Kidney epithelial cell (primary cell): ENCODE results near the gene KCNK10. TPM values are rescaled to one million over a fixed set of nuclear protein-coding genes. Genes with fewer than 3 reads are reported as not detected.

Experiments
- DNase-seq: peaks from one replicate; pipeline ENCODE4 v3.0.0-alpha.2; 2010; ENCODE audit warnings: low read depth
- H3K27me3 ChIP-seq: 2 replicates; pipeline ENCODE4 v1.6.0; 2011; ENCODE audit warnings: low read length; ENCODE audit not compliant: control insufficient read depth, insufficient read depth
- H3K36me3 ChIP-seq: 2 replicates; pipeline ENCODE4 v1.5.1; 2011; ENCODE audit warnings: low read length; ENCODE audit not compliant: control insufficient read depth, insufficient read depth
- H3K4me3 ChIP-seq: 2 replicates; pipeline ENCODE4 v1.5.1; 2011; ENCODE audit warnings: low read depth, mild to moderate bottlenecking, control low read depth, low read length
- total RNA-seq: library from RNA; depleted of rRNA; stranded (reverse); fragments of >200 nt; gene quantifications from 2 replicates; pipeline ENCODE4 v1.2.3, GENCODE V29; 2015
- TF ChIP-seq, protein P1 (sequence below): IDR thresholded peaks from 2 replicates; pipeline ENCODE4 v1.5.1; 2011; ENCODE audit warnings: mild to moderate bottlenecking, moderate library complexity, low read length, control low read depth, inconsistent platforms; ENCODE audit not compliant: insufficient read depth, poor library complexity, severe bottlenecking

Gene KCNK10
- total RNA-seq, 1 donor from 2014 or later: 0.04 TPM

DNA sequence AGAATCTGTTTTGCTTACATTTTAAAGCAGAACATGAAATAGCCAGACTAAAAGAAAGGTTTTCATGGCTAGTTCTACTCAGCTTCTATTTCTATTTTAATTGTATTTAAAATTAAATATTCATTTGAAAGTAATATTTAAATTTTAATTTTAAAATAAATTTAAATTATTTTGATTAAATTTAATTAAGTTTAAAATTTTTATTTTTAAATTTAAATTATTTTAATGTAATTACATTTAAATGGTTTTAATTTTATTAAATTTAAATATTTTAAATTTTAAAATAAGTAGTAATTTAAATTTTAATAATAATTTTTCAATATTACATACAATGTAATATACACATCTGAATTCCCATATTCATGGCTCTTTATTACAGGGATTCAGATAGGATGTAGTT, 17.3 kb upstream of the KCNK10 start:
- TF ChIP-seq, protein P1, sequence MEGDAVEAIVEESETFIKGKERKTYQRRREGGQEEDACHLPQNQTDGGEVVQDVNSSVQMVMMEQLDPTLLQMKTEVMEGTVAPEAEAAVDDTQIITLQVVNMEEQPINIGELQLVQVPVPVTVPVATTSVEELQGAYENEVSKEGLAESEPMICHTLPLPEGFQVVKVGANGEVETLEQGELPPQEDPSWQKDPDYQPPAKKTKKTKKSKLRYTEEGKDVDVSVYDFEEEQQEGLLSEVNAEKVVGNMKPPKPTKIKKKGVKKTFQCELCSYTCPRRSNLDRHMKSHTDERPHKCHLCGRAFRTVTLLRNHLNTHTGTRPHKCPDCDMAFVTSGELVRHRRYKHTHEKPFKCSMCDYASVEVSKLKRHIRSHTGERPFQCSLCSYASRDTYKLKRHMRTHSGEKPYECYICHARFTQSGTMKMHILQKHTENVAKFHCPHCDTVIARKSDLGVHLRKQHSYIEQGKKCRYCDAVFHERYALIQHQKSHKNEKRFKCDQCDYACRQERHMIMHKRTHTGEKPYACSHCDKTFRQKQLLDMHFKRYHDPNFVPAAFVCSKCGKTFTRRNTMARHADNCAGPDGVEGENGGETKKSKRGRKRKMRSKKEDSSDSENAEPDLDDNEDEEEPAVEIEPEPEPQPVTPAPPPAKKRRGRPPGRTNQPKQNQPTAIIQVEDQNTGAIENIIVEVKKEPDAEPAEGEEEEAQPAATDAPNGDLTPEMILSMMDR: no peak
- DNase-seq: no peak
- Histone ChIP-seq H3K27me3 (no peaks in the 10 kb centered on the region), H3K4me3 (no peak overlapping the region), H3K36me3 (no peaks in the 10 kb centered on the region)

DNA sequence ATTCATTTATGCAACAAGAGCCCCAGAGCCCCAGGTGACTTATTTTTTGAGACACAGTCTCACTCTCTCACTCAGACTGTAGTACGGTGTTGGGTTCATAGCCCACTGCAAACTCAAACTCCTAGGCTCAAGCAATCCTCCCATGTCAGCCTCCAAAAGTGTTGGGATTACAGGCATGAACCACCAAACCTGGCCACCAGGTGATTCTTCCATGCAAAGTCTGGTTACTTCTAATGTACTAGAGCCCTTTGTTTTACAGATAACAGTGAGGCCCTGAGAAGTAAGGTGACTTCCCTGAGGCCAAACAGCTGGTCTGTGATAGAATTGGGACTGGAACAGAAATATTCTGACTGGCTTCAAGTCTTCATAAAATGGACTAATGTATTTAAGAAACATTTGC, 10.0 kb upstream of the KCNK10 start:
- Histone ChIP-seq H3K4me3 (no peak overlapping the region), H3K27me3 (no peaks in the 10 kb centered on the region), H3K36me3 (no peaks in the 10 kb centered on the region)
- no peak for DNase-seq
- TF ChIP-seq, protein P1: no peak

DNA sequence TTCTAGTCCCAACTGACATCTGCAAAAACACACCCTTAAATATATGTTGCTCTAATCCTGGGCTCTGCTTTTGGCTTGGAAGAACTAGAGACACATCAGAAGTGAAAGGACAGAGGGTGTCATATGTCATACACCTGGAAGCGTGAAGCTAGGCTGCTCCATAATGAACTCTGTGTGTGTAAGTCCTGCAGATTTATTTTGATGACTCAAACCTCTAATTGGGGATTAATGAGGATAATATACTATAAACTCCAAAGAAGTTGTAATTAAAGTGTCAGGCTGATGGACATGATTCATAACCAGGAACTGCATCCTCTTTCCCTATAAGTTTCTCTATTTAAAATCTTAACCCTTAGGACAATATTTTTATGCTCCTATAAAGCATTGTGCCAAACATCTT, 4.4 kb upstream of the KCNK10 start:
- H3K36me3 ChIP-seq: no peaks in the 10 kb centered on the region
- peaks cover 44% of the 10 kb centered on the region for H3K27me3 ChIP-seq
- no peak for DNase-seq
- no peak overlapping the region for H3K4me3 ChIP-seq
- TF ChIP-seq, protein P1: no peak

DNA sequence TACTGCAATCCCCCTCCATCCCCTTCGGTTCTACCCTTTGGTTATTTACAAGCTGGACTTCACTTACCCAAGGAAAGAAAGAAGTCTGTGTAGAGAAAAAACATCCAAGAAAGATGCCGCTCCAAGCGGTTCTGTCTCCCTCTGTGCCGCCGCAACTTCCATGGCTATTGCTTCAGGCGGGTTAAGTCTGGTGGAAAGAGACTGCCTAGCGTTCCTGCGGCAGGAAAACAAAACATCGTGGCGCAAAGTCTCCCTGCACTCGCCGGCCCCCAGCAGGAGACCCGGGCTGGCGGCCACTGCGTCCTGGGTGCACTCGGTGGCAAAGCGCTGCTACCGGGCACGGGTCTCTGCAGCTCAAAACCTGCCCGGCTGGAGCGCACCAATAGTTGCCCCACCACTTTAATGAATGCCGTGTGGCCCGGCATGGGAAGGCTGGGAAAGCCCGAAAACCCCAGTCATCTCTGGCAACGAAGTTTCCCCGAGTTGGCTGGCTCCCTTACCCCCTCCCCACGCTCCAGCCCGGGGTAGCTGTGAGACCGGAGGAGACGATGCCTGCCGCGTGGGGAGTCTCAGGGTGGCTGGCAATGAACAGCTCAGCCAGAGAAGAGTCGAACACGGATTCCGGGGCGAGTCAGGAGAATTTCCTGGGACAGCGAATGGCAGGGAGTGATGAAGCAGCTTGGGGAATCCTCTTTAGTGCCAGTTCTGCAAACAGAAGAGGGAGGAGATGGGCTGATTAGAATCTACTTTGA, 3.5 kb upstream of the KCNK10 start:
- DNase-seq: no peak
- Histone ChIP-seq H3K27me3 (peaks cover 52% of the 10 kb centered on the region), H3K4me3 (no peak overlapping the region), H3K36me3 (no peaks in the 10 kb centered on the region)
- TF ChIP-seq, protein P1: no peak

DNA sequence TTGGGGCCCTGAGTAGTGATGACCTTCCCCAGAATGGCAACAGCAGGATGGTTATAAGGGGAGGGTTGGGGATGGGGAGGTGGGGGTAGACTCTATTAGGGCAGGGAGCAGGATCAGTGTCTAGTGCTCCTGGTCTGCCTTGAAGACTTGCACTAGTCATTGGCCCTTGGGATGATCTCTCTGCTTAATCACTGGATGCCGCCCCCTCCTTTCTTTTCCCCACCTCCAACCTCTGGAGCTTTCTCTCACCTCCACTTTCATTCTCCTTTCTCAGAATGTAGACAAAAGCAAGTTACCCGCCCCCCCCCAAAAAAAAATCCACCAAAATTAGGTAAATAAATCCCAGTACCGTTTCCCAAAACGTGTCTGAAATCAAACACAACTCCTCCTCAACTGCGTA, 2.8 kb upstream of the KCNK10 start:
- Histone ChIP-seq H3K36me3 (no peaks in the 10 kb centered on the region), H3K27me3 (peaks cover 54% of the 10 kb centered on the region), H3K4me3 (no peak overlapping the region)
- TF ChIP-seq, protein P1: no peak
- DNase-seq: no peak

DNA sequence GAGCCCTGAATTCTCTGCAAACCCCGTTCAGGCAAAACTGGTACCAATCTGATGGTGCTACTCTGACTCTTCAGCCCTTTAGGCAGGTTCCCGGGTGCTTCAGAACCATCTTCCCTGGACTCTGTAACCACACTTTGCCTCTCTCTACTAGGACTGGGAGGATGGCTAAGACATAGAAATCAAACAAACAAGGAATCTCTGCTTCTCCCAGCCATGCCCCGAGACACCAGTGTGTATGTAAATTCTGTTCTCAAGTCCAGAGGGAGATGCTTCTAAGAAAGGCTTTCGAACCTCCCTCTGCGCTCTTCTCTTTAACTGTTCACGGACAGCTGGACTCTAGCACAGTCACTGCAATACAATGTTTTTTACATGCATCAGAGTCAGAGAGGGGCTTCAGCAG, 1.9 kb upstream of the KCNK10 start:
- no peak for DNase-seq

More for the DNA sequence above, 1.9 kb upstream of the KCNK10 start:
- TF ChIP-seq, protein P1: no peak
- peaks cover 60% of the 10 kb centered on the region for H3K27me3 ChIP-seq
- H3K4me3 ChIP-seq: no peak overlapping the region
- H3K36me3 ChIP-seq: no peaks in the 10 kb centered on the region
